EL (cell line): Measurements from ENCODE around the gene TXNDC17.

Experiments used
- DNase-seq: peaks from one replicate; pipeline ENCODE4 v3.0.0-alpha.2; 2016

Gene TXNDC17

DNA sequence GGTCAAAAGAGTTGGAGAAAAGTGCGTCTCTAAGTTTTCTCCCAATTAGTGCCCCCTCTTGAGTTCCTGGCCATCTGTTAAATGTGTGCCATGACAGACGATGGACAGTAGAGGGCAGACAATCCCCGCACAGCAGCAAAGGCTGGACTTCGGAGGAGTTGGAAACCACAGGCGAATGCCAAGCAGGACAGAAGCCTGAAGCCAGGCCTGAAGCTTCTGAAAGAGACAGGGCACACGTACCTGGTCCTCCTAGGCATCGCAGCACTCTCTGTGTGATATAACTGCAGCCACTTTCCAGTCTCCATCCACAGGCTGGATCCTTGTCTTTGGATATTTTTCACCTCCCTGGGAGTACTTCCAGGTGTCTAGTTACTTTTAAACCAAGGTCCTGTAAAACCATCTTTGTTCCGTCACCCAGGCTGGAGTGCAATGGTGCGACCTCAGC is 25.2 kb downstream of the TXNDC17 start:
- DNase-seq = peak; percentile 81

DNA sequence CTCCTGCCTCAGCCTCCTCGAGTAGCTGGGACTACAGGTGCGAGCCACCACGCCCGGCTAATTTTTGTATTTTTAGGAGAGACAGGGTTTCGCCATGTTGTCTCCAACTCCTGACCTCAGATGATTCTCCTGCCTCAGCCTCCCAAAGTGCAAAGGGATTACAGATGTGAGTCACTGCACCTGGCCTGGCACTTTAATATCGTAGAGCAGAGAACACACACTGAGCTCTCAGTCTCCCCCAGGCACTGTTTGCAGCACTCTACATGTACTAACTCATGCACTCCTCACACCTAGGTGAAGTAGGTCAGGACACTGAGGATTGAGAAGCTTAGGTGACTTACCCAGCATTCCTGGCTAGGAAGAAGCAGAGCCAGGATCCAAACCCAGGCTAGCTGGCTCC is 25.7 kb downstream of the TXNDC17 start:
- no peak for DNase-seq

DNA sequence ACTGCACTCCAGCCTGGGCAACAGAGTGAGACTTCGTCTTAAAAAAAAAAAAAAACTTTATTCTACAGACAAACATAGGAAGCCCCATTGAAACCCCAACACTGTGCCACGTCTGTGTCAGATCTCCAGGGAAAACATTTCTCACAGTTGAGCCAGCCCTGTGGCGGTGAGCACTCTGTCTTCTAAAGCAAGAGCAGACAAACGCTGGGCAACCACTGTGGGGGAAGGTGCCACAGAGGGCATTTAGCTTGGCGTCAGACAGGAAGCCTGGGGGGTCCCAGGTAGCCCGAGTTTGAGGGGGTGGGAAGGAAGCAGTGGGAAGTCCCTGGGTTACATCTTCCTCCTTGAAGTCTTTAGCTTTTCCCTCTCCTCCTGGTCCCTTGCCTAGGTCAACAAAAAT is 26.7 kb downstream of the TXNDC17 start:
- no peak for DNase-seq

DNA sequence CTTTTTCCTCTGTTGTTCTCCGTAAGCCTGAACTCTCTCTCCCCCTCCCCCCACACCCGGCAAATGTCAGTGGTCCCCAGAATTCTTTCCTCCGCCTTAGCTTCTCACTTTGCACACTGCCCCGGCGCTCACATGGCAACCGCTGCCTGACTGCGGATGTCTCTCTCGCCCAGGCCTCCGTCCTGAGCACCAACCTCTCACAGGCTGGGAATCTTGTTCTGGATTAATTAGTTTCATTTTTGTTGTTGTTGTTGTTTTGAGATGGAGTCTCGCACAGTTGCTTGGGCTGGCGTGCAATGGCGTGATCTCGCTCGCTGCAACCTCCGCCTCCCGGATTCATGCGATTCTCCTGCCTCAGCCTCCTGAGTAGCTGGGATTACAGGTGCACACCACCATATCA is 27.4 kb downstream of the TXNDC17 start:
- DNase-seq = no peak

DNA sequence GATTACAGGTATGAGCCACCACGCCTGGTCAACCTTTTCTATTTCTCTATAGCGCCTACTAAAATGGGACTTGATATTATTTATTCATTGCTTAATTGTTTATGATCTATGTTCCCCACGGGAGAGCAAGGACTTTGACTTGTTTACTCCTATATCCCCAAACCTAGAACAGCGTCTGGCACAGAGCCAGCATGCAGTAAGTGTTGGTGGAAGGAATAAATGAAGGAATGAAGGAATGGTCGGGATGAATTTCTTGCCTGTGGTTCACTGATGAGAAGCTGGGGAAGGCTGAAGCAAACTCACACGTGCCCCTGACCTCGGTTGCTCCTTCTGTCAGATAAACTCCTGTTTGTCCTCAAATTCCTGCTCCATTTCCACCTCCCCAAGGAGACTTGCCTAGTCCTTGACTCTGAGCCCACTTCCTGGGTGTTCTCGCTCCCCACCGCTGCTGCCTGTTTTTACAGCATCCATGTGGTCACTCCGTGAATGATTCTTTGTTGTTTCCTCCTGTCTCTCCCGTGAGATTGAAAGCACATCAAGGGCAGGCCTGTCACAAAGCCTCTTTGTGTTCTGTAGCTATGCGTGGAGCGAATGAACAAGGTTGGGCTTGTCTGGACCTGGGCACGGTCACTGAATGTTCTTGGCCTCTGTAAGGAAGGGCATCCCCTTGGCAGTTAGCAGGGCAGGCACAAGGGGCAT is 28.0 kb downstream of the TXNDC17 start:
- no peak for DNase-seq

DNA sequence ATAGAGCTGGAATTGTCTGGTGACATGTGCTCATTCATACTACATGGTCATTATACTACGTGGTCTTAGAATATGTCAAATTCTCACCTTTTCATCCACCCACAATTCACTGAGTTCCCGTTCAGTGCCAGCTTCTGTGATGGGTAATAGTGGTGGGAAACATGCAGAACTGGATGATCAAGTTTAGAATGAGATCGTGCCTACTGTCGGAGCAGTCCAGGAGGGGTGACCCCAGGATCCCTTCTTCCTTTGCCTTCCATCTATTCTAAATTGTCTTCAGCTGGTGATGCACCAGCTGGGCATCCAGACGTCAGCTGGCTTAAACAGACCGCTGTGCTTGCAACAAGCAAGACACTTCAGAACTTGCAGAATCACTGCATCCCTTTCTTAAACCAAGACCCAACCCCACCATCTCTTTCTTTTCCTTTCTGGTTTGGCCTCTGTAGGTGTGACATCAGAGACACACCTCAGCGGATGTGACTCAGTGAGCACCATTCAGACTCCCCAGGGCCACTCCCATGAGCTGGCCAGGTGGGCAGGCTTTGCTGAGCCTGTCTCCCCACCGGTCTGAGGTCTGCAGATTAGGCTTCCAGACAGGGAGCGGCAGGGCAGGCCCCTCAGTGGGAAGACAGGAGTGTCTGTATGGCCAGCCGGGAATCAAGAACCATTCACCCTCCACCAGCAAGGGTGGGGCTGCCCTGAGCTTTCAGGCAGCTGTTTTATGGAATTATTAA is 28.8 kb downstream of the TXNDC17 start:
- DNase-seq = no peak

DNA sequence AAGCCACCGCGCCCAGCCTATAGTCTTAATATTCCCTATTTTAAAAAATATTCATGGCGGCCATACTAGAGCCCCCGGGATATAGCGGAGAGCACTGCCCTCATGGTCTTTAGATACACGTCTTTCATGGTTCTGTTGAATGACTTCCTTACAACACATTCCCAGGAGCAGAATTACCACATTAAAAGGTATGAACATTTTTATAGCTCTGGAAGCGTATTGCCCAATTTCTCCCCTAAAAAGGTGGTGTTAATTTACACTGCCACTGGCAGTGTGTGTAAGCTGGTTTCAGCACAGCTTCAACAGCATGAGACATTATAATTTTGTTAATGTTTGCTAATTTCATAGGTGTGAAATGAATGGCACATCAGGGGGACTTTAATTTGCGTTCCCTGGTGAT is 29.7 kb downstream of the TXNDC17 start:
- DNase-seq = no peak

DNA sequence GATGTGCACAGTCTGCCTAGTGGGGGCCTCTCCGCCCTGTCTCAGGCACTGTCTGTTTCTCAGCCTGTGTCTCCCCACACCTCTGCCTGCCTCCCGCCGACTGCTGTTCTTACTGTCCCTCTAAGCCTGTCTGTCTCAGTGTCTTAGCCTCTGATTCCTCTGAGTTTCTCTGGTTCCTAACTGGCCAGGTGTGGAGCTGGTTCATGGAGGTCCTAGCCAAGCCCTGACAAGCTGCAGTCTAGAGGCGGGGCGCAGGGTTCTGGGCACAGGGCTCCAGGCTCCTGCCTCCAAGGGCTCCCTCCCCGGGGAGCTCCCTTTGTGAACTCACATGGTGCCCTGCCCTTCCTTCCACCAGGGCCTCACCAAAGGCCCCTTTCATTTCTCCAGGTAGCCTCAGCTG is 30.1 kb downstream of the TXNDC17 start:
- no peak for DNase-seq

DNA sequence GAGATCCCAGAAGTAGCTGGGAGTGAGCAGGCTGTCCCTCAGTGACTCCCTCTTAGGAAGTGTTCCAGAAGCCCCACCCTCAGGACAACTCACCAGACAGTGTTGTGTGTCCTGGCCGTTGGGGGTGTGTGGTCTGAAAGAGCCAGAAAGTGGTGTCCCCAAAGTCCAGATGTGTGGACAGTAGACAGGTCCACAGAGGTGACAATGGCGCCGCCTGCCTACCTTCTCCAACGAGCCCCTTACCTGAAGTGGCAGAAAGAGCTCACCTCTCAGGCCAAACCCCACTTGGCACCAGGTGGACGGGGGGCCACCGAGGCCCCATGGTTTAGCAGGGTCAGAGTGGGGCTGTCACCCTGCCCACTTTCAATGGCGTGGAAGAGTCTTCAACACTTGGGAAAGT is 30.6 kb downstream of the TXNDC17 start:
- DNase-seq = no peak

DNA sequence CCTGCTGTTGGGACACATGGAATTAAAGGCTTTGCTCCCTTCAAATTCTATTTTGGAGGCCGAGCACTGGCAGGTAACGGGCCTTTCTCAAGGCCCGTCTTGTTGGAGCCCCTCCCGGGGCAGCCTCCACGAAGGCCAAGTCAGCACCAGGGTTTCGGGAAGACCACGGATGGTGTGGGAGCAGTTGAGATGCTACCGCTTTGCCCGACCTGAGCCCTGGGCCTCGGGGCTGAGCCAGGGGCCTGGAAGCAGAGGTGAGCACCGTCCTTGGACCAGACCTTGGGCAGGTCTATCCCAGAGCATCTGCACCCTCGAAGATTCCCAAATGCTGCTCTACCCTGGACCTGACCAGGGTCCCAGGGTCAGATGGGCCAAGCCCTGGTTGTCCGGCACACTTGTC is 33.7 kb downstream of the TXNDC17 start:
- DNase-seq = no peak

DNA sequence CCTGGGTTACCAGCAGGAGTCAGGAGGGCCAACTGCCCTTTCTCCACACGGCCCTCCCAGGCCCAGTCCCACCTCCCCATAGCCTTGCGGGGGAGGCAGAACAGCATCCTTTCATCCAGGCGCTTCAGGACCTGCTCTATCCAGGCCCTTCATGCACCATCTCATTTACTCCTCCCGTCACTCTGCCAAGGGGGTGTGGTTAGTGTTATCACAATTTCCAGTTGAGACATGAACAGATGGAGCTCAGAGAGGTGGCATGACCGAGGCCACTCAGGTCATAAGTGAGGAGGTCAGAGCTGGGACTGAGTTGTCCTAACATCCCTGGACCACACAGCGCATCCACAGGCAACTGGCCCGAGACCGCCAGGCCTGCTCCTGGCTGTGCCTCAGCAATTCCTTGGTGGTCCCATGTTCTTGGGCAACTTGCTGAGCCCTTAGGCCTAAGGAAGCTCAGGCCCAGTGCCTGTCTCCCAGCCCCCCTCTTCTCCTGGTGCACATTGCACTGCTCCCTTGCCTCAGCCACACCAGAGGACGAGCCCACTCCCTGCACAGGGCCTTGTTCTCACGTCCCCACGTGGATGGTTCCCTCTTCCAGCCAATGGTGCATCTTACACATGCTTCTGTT is 34.5 kb downstream of the TXNDC17 start:
- DNase-seq = no peak

DNA sequence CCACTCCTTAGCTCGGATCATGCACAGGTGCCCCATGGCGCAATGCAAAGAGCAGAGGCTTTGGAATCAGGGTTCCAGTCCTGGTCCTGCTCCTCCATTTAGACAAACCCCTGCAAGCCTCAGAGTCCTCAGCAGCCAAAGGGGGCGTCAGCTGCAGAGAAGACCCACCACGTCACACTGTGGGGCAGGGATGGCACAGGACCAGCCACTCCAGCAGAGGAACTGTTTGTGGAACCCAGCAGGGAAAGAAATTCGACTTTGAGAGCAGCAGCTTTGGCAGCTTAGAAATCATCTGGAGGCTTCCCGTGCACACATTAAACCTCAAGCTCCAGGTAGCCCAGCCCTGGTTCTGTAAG is 35.9 kb downstream of the TXNDC17 start:
- no peak for DNase-seq

DNA sequence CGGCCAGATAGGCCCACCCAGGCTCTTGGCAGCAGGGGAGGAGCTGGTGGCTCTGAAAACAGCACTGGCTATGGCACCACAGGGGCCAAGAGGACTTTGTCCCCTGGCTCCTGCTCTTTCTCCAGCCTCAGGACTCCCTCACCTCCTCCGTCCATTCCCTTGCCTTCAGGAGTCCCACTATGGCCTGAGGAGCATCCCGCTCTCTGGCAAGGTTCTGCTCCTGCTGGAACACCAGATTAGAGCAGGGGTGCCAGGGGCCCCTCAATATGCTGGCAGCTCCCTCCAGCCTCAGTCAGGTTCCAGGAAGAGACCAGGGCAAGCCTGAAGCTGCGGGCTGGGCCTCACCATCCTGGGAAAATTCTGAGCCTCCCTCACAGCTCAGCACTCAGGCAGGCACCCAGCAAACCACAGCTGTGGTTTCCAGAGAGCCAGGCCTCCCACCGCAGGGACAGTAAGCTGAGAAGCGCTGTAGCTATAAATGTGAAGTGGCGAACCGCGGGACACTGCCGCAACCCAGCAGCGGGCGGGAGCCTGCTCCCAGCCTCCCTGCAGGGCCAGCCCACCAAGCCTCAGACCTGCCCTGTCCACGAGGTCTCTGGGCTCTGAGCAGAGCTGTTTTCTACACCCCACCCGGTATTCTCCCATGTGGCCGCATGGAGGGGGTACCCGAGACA is 36.4 kb downstream of the TXNDC17 start:
- peak; percentile 54 for DNase-seq

DNA sequence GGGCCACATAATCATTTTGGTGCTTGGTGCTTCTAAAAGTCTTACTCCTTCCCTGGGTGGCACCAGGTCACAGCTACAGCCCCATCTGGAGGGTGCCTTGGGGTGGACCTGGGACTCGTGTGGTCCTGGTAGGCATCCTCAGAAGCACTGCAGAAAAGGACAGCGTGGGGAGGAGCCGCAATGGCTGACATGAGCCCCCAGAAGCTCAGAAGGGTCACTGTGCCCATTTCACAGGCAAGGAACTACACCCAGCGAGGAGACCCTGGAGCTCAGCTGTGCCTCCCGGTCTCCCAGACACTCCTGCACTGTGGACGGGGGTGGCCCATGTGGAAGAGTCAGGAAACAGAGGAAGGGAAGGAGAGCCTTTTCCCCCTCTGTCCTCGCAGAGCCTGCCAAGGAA is 37.1 kb downstream of the TXNDC17 start:
- DNase-seq = no peak

DNA sequence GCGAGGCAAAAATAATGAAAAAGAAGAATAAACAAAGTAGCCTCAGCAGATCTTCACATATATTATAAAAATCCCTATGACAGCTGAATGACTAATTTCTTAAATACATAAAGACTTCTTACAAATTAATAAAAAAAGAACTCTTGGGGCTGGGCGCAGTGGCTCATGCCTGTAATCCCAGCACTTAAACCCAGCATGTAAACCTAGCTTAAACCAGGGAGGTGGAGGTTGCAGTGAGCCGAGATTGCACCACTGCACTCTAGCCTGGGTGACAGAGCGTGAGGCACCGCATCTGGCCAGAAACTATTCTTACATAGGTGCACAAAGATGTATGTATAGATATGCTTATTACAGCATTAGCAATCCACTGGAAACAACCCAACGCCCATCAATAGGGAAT is 38.4 kb downstream of the TXNDC17 start:
- DNase-seq = no peak

DNA sequence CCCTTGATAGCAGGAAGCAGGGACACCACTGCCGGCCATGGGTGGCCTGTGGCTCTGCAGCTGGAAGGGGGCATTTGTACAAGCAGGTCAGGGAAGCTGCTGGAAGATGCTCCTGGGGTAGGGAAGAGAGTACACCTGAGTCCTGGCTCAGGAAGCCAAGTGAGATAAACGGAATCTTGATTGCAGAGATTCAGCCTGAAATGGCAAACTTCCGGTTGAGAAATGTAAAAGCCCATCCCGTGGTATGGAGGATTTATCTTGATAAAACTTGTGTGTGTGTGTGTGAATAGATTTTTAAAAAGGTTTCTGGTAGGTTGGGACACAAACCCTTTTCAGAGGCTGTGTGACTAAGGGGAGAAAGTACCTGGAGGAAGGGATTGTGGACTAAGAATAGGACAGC is 40.3 kb downstream of the TXNDC17 start:
- DNase-seq = no peak

DNA sequence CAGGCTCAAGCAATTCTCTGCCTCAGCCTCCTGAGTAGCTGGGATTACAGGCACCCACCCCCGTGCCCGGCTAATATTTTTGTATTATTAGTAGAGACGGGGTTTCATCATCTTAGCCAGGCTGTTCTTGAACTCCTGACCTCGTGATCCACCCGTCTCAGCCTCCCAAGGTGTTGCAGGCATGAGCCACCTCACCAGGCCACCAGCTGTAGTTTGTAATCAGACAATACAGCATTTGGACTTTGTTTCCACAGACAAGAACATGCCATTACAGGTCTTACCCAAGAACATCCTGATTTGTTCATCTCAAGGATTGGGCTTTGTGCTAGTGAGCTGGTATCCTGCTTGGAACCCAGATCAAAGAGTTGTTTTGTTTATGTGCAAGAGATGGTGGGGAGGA is 40.8 kb downstream of the TXNDC17 start:
- no peak for DNase-seq

DNA sequence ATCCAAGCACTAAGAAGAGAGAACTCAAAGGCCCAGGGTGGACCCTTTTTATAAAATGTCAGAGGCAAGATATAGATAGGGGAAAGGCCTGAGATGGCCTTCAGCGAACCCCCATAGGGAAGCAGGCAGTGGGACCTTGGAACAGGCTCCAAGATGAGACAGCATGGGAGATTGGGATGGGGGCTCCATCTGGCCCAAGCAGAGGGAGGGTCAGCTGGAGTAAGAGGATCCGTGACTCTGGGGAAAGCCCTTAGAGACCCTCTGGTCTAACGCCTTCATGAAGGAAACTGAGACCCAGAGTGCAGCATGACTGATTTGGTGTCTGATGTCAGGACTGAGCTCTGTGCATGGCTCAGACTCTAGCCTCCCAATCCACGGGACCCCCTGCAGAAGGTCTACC is 41.5 kb downstream of the TXNDC17 start:
- no peak for DNase-seq

DNA sequence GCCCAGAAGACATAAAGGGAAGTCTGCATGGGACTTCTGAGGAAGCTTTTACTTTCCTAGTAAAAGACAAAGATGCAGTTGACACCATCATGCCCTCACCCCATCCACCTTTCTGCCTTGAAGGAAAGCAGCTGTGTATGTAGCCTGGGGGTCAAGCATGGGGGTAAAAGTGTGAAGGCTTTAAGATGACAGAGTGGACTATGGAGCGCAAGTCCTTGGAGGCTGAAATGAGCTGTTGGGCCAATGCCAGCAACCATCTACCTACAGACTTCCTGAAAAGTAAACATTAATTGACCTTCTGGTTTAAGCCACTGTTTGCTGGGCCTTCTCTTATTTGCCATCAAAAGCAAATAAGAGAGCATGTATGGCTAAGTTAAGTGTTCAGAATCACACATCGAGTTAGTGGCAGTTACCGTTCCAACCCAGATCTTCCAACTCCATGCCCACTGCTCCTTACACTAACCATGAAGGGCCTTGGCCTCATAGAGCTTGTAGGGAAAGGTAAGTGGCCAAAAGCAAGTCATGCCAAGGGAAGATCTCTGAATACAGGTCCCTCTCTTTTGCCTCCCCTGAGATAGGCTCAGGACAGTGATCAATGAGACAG is 42.3 kb downstream of the TXNDC17 start:
- no peak for DNase-seq

DNA sequence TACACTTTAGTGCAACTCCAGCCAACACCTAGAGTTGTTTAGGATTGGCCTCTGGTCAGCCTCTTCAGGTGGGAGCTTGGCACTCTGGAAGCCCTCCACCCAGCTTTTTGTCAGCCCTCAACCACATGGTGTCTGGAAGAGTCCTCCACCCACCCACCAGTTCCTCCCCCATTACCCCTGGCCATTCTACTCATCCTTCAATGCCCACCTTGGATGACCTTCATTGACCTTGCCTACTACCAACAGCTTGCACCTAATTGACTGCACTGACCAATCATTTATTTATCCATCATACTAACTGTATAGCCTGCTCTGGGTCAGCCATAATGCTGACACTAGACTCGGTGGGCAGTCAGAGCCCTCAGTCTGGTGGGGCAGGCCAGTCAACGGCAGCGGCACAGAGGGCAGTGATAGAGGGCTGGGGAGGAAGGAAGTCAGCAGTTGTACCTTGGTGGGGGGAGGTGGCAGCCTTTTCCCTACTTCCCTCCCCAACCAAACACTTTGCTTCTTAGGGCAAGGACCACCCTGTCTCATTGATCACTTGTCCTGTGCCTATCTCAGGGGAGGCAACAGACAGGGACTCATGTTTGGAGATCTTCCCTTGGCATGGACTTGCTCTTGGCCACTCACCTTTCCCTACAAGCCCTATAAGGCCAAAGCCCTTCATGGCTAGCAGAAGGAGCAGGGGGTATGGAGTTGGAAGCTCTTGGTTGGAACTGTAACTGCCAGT is 43.0 kb downstream of the TXNDC17 start:
- no peak for DNase-seq

DNA sequence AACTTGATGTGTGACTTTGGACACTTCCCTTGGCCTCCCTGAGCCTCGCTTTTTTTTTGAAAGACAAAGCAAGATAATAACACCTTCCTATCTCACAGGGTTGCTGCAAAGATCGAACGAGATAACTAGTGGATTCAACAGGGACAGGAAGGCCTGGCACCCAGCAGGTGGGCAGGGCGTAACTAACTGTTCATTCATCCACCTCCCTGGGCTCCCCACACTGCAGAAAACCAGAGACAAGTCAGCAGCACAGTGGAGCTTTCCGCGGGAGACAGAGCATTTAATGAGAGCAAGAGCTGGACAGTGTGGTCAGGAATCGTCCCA is 43.6 kb downstream of the TXNDC17 start:
- no peak for DNase-seq

DNA sequence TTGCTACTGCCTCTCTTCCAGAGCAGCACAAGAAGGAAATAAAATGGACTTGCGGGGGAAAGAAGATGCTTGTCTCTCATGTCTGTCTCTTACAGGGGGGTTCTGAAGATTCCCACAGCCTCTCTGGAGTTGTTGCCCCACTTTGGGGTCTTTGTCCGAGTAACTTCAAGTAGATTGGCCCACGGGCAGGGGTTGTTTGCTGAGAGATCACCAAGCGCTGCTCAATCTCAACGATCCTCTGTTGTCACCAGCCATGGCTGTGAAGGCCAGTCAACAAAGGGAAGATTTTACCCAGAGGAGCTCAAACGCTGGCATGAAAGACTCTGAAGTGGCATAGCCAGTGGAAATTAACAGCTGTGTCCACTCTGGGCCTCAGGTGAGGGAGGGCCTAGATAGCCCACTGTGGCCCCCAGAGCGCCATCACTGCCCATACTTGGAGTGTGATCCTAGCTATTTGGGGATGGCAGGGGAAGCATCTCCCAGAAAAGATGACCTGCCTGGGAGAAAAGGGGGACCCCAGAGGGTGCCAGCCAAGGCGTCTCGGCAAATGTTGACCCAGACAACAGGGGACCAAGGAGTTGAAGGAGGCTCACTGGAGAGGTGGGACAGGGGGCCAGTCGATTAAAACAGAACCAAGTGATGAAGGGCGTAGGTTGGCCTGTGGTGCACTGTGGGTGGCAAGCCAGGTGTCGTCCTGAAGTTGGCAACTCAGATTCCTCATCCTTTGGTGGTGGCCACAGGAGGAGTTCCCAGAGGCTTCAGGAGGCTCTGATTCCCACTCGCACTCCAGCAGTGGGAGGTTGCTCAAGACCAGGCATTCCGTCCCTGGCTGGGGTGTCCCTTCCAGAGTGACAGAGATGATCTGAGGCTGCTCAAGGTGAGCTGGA is 44.3 kb downstream of the TXNDC17 start:
- DNase-seq = no peak
